NCI-H2029 (cell line): Measurements from ENCODE around the gene CCK.

Source experiments
- DNase-seq: peaks from one replicate; lab custom pipeline; 2025; lab: John Stamatoyannopoulos, UW

Gene CCK

DNA sequence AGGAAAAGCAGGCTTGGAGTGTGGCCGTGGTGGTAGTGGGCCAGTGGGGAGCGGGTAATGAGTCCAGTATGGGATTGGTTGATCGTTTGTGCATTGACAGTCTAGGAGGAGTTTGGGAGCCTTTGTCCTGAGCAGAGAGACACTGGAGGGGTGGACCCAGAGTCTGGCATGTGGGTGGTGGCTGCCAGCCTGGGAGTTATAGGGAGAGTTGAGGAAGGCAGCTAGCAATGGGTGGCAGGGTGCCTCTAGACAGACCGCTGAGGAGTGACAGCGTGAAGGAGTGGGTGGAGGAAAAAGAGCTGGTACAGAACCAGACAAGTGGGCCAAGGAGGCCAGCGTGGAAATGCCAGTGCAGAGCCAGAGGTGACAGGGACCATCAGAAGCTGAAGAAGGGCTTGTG, 1.9 kb upstream of the CCK start:
- no peak for DNase-seq

DNA sequence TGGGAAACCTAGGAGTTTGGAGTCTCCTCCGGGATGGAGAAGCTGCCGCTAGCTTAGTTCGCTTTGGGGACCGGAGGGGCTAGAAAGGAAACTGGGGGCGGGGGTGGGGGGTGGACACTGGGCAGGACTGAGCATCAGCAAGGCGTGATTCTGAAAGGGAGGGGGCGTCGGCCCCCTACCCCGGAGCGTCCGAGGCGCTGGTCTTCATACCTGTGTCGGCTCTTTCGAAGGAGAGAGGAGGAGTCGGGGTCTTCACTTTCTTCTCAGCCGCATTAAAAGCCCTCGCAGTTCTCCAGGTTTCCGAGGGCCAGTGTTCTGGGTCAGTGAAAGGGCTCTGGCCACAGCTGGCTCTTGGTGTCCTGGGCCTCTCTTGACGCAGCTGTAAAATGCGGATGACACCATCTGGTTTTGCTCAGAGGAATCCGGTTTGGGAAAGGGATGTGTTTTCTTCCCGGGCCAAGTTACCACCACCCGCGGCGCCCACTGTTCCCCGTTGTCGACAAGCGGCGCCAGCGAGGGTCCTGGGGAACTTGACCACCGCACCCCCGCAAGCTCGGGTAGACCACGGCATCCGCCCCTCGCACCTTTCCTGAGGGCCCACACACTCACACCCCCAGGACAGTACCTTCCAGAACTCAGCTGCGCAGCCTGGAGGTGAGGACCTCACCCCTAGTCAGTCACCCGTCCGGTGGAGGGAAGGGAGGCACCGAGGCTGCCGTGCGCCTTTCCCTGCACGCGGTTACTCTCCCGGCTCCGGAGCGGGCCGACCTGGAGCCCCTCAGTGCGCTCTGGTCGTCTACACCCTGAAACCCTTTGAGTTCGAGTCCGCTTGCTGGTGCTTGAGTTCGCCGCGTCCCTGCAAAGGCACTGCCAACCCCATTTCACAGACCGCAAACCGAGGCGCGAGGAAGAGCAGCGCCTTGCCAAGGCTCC, 660 bp downstream of the CCK start:
- no peak for DNase-seq

DNA sequence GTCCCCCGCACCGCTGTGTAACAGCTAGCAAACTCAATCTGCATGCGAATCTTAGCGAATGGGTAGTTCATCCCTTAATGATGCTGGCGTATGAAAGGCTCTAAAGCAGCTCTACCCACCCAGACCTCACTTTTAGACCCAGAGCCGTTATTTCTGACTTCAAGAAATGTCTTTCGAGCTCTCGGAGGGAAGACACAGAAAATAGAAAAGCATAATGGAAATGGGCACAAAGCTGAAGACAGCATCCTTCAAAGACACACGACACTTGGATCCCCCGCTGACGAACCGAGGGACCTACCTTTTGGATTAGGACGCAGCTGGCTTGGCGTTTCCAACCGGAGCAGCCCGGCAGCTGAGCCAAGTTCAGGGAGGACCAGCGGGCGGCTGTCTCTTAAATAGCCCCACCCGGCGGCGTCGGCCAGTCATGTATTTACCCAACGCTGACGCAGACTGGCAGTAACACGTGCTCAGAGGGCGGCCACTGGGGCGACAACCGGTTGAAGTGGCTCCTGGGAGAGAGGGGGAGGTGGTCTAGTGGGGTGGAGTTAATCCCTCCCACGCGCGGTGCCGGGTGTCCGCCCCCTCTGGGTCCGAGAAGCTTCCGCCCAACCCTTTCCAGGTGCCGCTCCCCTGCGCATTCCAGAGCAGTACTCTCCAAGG, 1.5 kb downstream of the CCK start:
- peak; percentile 69 for DNase-seq

DNA sequence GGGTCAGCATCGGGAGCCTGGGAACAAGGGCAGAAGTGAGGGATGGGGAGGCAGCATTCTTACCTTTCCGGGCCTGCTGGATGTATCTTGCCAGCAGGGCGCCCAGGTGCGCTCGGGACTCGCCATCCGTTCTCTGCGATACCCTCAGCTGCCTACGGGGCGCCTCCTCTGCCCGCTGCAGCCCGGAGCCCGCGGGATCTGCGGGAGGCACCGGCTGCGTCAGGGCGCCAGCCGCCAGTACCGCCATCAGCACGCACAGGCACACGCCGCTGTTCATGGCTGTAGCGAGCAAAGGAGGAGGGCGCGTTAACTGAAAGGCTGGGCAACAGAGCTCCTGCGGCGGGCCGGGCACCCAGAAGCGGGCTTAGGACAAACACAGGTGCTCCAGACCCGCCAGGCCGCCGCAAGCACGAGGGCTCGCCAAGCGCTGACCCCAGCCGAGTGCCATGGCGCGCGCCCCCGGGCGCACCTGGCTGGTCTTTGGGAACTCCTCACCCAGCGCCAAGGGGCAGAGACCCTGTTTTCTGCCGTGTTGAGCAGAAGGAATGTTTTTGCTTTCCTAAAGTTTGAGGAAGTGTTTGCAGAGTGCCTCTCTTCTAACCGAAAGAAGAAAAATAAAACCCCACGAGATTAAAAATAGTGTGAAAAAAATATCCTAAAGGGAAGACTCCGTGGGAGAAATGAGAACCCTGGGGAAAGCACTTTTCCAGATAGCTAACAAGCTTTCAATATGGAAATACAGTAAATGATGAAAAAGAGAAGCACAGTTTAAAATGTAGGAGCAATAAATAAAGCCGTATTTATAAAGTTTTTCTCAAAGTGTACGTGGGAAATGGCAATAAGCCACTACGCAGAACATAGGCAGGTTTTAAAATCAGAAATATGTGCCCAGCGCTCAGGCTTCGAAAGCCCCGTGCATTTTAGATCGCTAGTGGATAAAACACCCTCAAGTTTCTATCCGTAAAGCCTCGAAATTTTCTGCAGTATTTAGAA, 2.3 kb downstream of the CCK start:
- DNase-seq = no peak

DNA sequence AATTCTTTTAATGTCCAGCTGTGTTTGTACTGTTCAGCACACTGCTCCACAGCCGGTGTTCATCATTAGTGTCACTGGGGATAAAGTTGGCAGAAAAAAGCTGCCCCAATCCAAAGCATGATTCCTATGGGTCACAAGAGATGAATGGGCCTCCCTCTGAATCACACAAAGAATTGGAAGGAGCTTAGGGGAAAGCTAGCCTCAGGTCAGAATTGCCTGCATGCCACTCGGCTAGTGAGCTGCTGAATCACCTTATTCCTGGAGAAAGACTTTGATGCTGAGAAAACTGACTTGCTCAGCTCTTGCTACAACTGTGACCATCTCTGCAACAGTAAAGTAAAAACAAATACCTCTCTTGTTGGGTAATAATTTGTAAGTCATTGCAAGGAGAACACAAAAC, 3.5 kb downstream of the CCK start:
- DNase-seq = no peak

DNA sequence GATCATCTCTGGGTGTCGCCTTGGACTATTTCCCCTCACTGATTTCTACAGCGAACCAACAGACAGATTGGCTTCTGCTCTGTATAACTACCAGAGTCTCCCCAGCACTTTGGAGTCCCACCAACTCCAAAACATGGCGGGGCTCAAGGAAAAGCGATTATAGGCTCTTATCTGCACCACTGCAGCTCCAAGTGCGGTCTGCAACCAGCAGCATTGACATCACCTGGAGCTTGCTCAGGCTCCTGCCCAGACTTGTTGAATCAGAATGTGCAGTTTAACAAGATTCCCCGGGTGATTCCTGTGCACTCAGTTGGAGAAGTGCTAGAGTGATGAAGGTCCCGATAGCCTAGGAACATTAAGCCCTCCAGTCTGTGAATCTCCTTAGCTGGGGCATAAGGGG, 9.0 kb downstream of the CCK start:
- no peak for DNase-seq

DNA sequence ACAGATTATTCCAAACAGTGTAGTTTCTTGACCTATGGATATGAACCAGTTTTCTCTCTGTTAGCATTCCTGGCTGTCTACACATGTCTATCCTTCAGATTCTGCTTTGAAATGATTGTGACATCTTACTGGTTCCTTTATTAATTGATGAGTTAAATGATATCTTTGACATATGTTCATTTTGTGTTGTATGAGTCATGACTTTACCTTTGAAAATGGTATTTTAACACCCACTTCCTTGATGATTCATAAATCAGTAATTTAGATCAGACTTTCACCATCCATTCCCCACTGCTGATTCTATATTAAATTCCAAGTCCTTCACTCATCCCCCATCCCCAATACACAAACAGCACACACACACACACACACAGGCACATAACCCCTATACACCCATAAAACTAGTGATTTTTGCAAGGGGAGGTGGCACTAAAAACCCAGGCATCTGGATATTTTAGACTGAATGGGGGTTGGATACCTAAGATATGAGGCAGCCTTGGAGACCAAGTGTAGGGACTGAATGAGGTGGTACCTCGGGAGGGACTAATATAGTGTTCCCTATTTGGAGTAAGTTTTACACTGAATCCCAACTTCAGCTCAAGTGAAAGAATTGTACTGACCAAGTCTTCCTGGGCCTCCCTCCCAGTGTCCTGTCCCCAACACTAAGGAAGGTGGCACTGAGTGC, 9.7 kb downstream of the CCK start:
- DNase-seq = no peak

DNA sequence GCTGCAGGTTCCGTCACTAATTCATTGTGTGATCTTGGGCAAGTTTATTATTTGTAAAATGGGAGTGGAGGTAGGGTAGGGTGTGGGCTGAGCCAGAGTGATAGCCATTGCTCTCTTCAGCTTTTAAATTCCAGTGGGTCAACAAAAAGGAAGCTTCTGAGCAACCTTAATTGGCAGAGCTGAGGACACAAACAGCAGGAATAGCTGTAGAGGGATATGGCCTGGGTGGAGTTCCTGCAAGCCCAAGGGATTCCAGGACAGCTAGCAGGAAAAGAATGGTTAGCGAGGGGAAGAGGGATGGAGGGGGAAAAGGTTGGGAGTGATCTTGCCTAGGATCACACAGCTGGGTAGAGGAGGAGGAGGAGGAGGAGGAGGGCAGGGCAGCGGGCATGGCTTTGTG, 11.4 kb downstream of the CCK start:
- DNase-seq = no peak

DNA sequence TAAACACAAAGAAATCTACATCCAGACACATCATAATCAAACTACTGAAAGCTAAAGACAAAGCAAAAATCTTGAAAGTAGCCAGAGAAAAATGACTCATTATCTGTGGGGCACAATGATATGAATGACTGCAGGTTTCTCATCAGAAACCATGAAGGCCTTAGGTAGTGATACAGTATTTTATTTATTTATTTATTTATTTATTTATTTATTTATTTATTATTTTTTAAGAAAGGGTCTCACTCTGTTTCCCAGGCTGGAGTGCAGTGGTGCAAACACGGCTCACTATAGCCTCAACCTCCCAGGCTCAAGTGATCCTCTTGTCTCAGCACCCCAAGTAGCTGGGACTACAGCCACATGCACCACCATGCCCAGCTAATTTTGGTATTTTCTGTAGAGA, 15.2 kb downstream of the CCK start:
- no peak for DNase-seq

DNA sequence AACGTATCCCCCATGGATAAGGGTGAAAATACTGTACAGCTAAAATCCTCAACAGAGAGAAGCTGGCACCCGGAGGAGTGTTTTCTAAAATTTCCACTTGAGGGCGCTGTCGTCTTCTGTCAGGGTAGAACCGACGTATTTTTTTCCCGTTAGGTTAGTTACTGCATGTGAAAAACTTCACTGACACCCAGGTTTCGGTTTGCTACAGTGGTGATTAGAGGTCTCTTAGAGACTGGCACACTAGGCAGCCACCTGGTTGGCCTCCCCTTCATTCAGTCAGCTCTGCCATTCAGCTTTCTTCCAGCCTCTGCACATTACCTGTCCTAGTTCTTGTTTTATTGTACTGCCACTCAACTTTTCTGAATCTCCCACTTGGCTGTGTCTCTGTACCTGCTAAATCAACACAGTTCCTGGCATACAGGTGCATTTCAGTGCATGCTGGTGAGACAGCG, 18.4 kb downstream of the CCK start:
- peak; percentile 43 for DNase-seq

DNA sequence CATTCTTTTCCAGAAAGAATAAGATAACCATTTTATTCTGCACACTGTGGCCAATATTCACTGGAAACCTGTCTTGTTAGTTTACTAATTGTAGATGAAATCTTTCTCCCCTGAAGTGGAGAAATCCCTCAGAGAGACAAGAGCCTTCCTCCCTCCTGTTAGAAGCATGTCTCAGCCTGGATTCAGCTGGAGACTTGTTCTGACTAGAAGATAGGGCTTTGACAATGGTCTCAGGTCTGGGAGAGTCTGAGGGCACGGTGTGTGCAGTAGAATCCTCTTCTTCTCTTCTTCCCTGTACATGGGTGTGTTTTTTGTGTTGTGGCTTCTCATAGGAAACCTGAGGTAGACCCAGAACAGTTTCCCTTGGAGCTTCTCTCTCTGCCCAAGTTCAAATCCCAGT, 19.9 kb downstream of the CCK start:
- DNase-seq = no peak

DNA sequence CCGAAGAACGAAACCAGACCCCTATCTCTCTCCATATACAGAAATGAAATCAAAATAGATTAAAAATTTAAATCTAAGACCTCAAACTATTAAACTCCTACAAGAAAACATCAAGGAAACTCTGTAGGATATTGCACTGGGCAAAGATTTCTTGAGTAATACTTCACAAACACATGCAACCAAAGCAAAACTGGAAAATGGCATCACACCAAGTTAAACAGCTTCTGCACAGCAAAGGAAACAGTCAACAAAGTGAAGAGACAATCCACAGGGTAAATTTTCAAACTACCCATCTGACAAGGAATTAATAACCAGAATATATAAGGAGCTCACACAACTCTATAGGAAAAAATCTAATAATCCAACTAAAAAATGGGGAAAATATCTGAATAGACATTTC, 29.4 kb downstream of the CCK start:
- DNase-seq = no peak

DNA sequence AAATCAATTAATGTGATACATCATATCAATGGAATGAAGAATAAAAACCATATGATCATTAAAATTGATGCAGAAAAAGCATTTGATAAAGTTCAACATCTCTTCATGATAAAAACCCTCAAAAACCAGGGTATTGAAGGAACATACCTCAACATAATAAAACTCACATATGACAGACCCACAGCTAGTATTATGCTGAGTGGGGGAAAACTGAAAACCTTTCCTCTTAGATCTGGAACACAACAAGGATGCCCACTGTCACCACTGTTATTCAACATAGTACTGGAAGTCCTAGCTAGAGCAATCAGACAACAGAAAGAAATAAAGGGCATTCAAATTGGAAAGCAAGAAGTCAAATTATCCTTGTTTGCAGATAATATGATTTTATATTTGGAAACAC, 30.5 kb downstream of the CCK start:
- no peak for DNase-seq

DNA sequence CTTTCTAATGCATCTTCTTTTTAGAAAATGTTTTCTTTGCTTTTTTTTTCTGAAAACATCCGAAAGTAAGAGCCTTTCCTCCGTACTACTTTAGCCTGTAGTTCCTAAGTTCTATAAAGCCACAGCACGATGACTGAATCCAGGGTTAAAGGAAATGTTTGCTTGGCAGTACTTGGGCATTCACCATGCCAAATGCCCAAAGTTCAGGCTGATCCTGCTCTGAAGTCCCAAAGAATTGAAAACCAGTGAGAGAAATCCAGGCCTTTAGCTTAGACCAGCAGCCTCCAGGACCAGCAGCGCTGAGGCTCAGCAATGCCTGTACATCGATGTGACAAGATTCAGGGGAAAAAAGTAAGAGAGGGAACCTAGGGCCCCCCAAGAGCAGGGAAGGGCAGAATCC, 35.1 kb downstream of the CCK start:
- no peak for DNase-seq

DNA sequence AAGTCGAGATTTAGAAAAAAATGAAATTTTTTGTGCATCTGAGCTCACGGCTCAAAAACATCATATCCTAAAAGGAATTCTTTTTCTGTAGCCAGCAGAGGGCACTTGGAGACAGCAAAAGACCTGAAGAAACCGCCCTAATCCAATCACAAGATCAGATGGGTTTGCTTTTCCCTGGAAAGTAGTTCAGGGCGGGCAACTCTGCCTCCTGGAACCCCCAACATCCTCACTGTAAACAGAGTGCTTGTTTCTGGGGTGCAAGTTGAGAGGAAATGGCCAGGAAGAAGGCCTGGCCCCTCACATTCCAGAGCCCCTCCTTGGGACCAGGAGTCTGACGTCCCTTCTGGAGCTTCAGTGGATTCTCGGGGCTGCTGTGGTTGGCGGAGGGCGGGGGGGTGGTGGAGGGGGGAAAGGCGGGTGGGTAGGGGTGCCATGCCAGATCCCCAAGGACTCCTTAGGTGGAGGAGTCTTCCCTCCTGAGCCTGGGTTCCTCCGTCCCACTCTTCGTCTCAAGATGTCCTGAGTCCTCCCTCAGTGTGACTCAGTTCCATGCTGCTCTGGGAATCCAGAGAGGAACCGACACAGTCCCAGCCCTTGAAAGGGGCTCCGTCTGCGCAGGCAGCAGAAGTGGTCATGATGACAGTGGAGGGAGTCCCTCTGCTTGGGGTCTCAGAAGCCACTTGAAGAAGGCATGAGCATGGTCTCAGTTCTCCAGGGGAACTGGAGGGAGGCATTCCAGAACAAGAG, 35.9 kb downstream of the CCK start:
- DNase-seq = no peak

DNA sequence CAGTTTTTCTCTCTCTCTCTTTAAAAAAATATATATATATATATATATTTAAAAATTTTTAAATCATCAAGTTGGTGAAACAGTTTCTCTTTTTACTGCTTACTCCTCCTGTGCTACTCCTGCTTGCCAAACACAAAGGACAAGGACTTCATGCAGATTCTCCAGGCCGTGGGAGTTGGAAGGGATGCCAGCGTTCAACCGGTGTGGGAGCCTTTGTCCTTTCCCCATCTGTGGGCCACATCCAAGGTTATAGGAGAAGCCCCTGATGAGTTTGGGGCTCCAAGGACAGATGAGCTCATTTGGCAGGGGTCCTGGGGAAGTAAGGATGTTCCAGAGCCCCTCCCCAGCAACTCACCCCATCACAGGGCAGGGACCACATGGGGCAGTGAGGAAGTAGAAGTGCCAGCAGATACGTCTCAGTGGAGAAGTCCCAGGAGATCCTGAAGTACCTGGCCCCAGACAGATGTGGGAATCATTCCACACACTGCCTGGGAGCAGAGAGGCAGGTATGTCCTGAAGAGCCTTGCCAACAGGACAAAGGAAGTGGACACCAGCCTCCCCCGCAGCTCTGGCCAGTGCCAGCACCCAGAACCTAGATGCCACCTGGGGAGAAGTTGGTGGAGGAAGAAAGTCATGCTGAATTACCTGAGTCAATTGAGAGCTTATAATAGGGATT, 36.6 kb downstream of the CCK start:
- no peak for DNase-seq

DNA sequence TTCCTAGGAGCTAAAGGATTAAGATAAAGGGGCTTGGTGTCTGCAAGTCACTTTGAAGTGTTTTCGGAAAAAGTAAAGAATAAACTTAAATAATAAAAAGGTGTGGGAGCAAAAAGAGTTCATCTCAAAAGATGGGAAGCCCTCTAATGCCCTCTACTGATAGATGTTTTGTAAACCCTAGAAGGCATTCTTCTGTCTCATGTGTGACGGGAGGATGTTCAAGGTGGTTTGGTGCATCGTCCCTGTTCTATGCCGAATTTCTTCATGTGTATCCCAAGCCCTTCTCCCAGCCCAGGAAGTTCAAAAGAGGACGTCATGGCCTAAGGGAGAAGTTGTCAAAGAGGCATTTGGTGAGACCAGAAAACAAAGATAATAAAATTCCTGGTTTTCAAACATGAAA, 37.2 kb downstream of the CCK start:
- no peak for DNase-seq

DNA sequence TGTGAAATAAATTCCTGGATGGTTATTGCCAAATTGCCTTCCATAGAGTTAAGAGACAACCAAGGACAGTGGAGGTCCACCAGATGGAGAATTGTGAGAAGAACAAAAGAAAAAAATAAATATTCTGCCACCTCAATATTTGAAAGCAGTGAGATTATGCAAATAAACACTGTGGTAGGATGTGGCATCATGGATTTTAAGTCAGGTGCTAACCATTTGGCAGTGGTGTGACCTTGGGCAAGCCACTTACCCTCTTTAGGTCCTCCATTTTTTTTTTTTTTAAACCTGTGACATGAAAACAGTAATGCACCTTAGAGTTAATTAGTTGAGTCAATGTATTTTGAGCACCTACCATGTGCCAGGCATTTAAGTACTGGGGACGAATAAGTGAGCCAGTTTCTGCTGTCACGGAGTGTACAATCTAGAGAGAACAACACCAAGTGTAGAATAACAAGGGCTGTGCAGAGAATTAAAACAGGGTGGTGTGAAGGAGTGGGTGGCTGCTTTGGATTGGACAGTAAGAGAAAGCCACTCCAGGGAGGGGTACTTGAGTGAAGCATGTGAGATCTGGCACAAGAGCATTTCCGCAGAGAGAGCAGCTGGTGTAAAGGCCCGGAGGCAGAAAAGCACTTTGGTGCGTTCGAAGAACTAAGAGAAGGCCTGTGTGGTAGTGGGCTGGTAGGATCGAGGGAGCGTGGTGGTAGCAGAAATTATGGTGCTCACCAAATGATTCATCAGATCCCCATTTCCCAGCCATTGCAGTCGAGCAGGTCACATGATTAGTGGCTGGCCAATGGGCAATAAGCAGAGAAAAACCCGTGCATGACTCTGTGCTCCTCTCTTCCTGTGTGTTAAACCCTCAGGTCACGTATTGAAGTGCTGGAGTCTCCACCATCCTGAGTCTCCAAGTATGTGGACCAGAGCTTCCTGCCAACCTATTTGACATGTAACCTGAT, 39.2 kb downstream of the CCK start:
- DNase-seq = peak; percentile 90
